ENCODE data around the gene LGSN.
"Not testable (repeated sequence)": the region's sequence is repeated elsewhere in the genome, so short reads cannot be mapped to it uniquely, and the experiment has no call there.

LGSN gene

GRCh38 chr6:63305277-63305676, 14.5 kb downstream of the LGSN start:
- no peak for DNase-seq

- no peak for DNase-seq
Observed at GRCh38 chr6:63303476-63303875, 16.3 kb downstream of the LGSN start.

- DNase-seq, result no peak
Observed at GRCh38 chr6:63299667-63300066, 20.1 kb downstream of the LGSN start.

GRCh38 chr6:63295553-63296194, 24.1 kb downstream of the LGSN start:
- DNase-seq, result no peak

GRCh38 chr6:63290492-63291058, 29.2 kb downstream of the LGSN start:
- no peak for DNase-seq

- no peak for DNase-seq
Observed at GRCh38 chr6:63289269-63289872, 30.4 kb downstream of the LGSN start.

GRCh38 chr6:63280639-63281180, 39.1 kb downstream of the LGSN start:
- no peak for DNase-seq

GRCh38 chr6:63278916-63279315, 40.9 kb downstream of the LGSN start:
- no peak for DNase-seq

GRCh38 chr6:63275953-63276352, 43.8 kb downstream of the LGSN start:
- no peak for DNase-seq

GRCh38 chr6:63274795-63275430, 44.9 kb downstream of the LGSN start:
- DNase-seq, result not testable (repeated sequence)

GRCh38 chr6:63272397-63272796, 47.4 kb downstream of the LGSN start:
- peak; percentile 2 for DNase-seq

- no peak for DNase-seq
Observed at GRCh38 chr6:63269470-63269869, 50.3 kb downstream of the LGSN start.

- DNase-seq, result no peak
Observed at GRCh38 chr6:63268574-63268973, 51.2 kb downstream of the LGSN start.

- DNase-seq, result no peak
Observed at GRCh38 chr6:63267828-63268227, 52.0 kb downstream of the LGSN start.

- no peak for DNase-seq
Observed at GRCh38 chr6:63267046-63267445, 52.7 kb downstream of the LGSN start.

- DNase-seq, result no peak
Observed at GRCh38 chr6:63263444-63263843, 56.3 kb downstream of the LGSN start.

- no peak for DNase-seq
Observed at GRCh38 chr6:63261820-63262219, 58.0 kb downstream of the LGSN start.

GRCh38 chr6:63259153-63259552, 60.6 kb downstream of the LGSN start:
- no peak for DNase-seq

- DNase-seq, result no peak
Observed at GRCh38 chr6:63249875-63250482, 69.8 kb downstream of the LGSN start.

GRCh38 chr6:63246581-63246980, 73.2 kb downstream of the LGSN start:
- DNase-seq, result no peak

GRCh38 chr6:63245909-63246308, 73.9 kb downstream of the LGSN start:
- no peak for DNase-seq

GRCh38 chr6:63245420-63245819, 74.4 kb downstream of the LGSN start:
- no peak for DNase-seq

- DNase-seq, result no peak
Observed at GRCh38 chr6:63236398-63236817, 83.4 kb downstream of the LGSN start.

All from NCI-H2227 treated with DMSO at 0.1 percent for 48 hours (cell line).